Caco-2 (cell line): ENCODE measurements around the gene FUNDC2. TPM values are rescaled to one million over a fixed set of nuclear protein-coding genes. Genes with fewer than 3 reads are reported as not detected.
A peak's percentile ranks its signal among the peaks of the same experiment; 100 is the strongest.

Experiments used
- BruUV-seq: library from RNA; stranded (reverse); fragments of 400-500 nt; replicated peaks from 2 replicates; lab custom pipeline; 2021; lab: Mats Ljungman, UMichigan
- CTCF ChIA-PET: fragments of 300-600 bp; sonication (Branson Sonifier 250); formaldehyde crosslinking; loops from one replicate; lab custom pipeline; 2022; ENCODE audit warnings: antibody characterized with exemption; lab: Charles Lee
- POLR2A ChIA-PET: fragments of 300-600 bp; sonication (Branson Sonifier 250); formaldehyde crosslinking; loops from one replicate; lab custom pipeline; 2022; ENCODE audit warnings: antibody characterized with exemption; lab: Charles Lee
- DNase-seq, 2 experiments: peaks; one replicate each; pipeline versions ENCODE4 v3.0.0 to v3.0.0-alpha.2; 2020 to 2022
- H3K27me3 ChIP-seq: replicated peaks from 2 replicates; pipeline ENCODE4 v1.6.0; 2011; ENCODE audit warnings: low read length; ENCODE audit not compliant: control insufficient read depth, insufficient read depth
- H3K36me3 ChIP-seq: 2 replicates; pipeline ENCODE4 v1.5.1; 2011; ENCODE audit warnings: low read length; ENCODE audit not compliant: control insufficient read depth, insufficient read depth
- H3K4me1 ChIP-seq: fragments of 250-450 bp; sonication (Bioruptor Pico); 2 replicates; pipeline ENCODE4 v1.5.1; 2020; ENCODE audit warnings: mild to moderate bottlenecking
- H3K4me3 ChIP-seq: 2 replicates; pipeline ENCODE4 v1.5.1; 2011; ENCODE audit warnings: low read depth, mild to moderate bottlenecking, control low read depth, low read length
- H3K9me3 ChIP-seq: fragments of 250-450 bp; sonication (Bioruptor Pico); 2 replicates; pipeline ENCODE4 v1.5.1; 2020; ENCODE audit warnings: mild to moderate bottlenecking, moderate library complexity
- H3K27ac Mint-ChIP-seq: one replicate; pipeline ENCODE4 v1.8.0; 2022; ENCODE audit warnings: mixed read lengths; ENCODE audit not compliant: unreplicated experiment
- H3K27me3 Mint-ChIP-seq: one replicate; pipeline ENCODE4 v1.8.0; 2022; ENCODE audit warnings: mixed read lengths; ENCODE audit not compliant: insufficient read depth, unreplicated experiment
- H3K36me3 Mint-ChIP-seq: one replicate; pipeline ENCODE4 v1.8.0; 2022; ENCODE audit warnings: mild to moderate bottlenecking, mixed read lengths; ENCODE audit not compliant: insufficient read depth, unreplicated experiment
- H3K4me1 Mint-ChIP-seq: one replicate; pipeline ENCODE4 v1.8.0; 2022; ENCODE audit warnings: low read depth, mixed read lengths; ENCODE audit not compliant: unreplicated experiment
- H3K4me3 Mint-ChIP-seq: one replicate; pipeline ENCODE4 v1.8.0; 2022; ENCODE audit warnings: mild to moderate bottlenecking, moderate library complexity, mixed read lengths; ENCODE audit not compliant: unreplicated experiment
- H3K9me3 Mint-ChIP-seq: one replicate; pipeline ENCODE4 v1.8.0; 2022; ENCODE audit warnings: mixed read lengths; ENCODE audit not compliant: unreplicated experiment
- CTCF ChIP-seq, 2 experiments: fragments of 200-600 bp in 1 of 2; IDR thresholded peaks; 1 replicate in 1 of 2; 2 replicates in 1 of 2; pipeline versions ENCODE4 v1.5.1 to v1.8.0; 2011 to 2022; ENCODE audit warnings: antibody characterized with exemption in 1 of 2, control low read depth in 1 of 2, inconsistent platforms in 1 of 2, low read depth in 1 of 2, low read length in 1 of 2, mild to moderate bottlenecking in 1 of 2, moderate library complexity in 1 of 2; ENCODE audit not compliant: insufficient read depth in 1 of 2, severe bottlenecking in 1 of 2, unreplicated experiment in 1 of 2
- intact Hi-C: fragments of 100-400 bp; cut with micrococcal nuclease; formaldehyde crosslinking; loops from one replicate; pipeline ENCODE4 v1.10.0; 2022; ENCODE audit not compliant: unreplicated experiment
- total RNA-seq: library from RNA; stranded (reverse); gene quantifications from 2 replicates; pipeline ENCODE4 v1.2.3, GENCODE V29; 2022

The FUNDC2 gene
- total RNA-seq, 1 experiment from 2014 or later, result 47.3 TPM

GRCh38 chrX:155094468-155095061 lies 67.9 kb downstream of the FUNDC2 start:
- ChIA-PET CTCF (no interaction called here), POLR2A (no interaction called here)
- H3K9me3 Mint-ChIP-seq, result no peaks in the 10 kb centered on the region
- no TSS peak for BruUV-seq
- Histone ChIP-seq H3K36me3 (no peaks in the 10 kb centered on the region), H3K9me3 (no peaks in the 10 kb centered on the region), H3K4me3 (no peak overlapping the region), H3K4me1 (no peaks in the 10 kb centered on the region), H3K27me3 (no peaks in the 10 kb centered on the region)
- no peaks in the 10 kb centered on the region for H3K4me1 Mint-ChIP-seq
- H3K27me3 Mint-ChIP-seq, result no peaks in the 10 kb centered on the region
- no peak overlapping the region for H3K27ac Mint-ChIP-seq
- no peak overlapping the region for H3K4me3 Mint-ChIP-seq
- H3K36me3 Mint-ChIP-seq, result peaks cover 6% of the 10 kb centered on the region
- intact Hi-C loops, result loop anchor here (1.0 kb wide), 1 partner anchor 726 kb away; no protein-coding TSS in a partner anchor
- DNase-seq, result peak in 1 of 2 experiments; percentile 30
- TF ChIP-seq CTCF (IDR thresholded peaks at IDR 0.05; ENCODE audit: insufficient read depth in 1 of 2, low read depth in 1 of 2, low read length in 1 of 2, severe bottlenecking in 1 of 2, unreplicated experiment in 1 of 2), result peak; percentile 33 to 38

DNA sequence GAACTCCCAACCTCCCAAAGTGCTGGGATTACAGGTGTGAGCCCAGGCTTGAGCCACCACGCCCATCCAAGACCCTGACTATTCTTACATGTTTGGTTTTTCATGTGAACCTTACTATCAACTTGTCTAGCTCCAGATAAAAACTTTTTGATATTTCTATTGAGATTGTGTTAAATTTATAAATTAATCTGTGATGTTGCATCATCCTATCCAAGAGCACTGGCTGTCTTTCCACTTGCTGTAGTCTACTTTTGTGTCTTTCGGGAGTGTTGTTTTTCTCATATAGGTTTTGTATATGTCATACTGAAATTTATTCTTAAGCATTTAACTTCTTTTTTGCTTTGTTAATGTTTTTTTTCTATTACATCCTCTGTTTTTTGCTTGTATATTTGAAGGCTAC lies 79.3 kb downstream of the FUNDC2 start:
- no peak overlapping the region for H3K27ac Mint-ChIP-seq
- no peaks in the 10 kb centered on the region for H3K27me3 Mint-ChIP-seq
- H3K36me3 Mint-ChIP-seq, result no peaks in the 10 kb centered on the region
- intact Hi-C loops, result no loop called here
- H3K4me1 Mint-ChIP-seq, result no peaks in the 10 kb centered on the region
- Histone ChIP-seq H3K9me3 (no peaks in the 10 kb centered on the region), H3K27me3 (no peaks in the 10 kb centered on the region), H3K36me3 (no peaks in the 10 kb centered on the region), H3K4me1 (no peaks in the 10 kb centered on the region), H3K4me3 (no peak overlapping the region)
- no peak for TF ChIP-seq CTCF (IDR thresholded peaks at IDR 0.05; ENCODE audit: insufficient read depth in 1 of 2, low read depth in 1 of 2, low read length in 1 of 2, severe bottlenecking in 1 of 2, unreplicated experiment in 1 of 2)
- ChIA-PET CTCF (no interaction called here), POLR2A (no interaction called here)
- DNase-seq, result no peak
- no peak overlapping the region for H3K4me3 Mint-ChIP-seq
- BruUV-seq, result no TSS peak
- no peaks in the 10 kb centered on the region for H3K9me3 Mint-ChIP-seq

GRCh38 chrX:155108427-155108826 lies 81.8 kb downstream of the FUNDC2 start:
- intact Hi-C loops, result no loop called here
- no peak for DNase-seq
- Mint-ChIP-seq H3K27ac (no peak overlapping the region), H3K27me3 (no peaks in the 10 kb centered on the region), H3K4me1 (no peaks in the 10 kb centered on the region), H3K4me3 (no peak overlapping the region), H3K9me3 (no peaks in the 10 kb centered on the region), H3K36me3 (peaks cover 4% of the 10 kb centered on the region)
- H3K36me3 ChIP-seq, result no peaks in the 10 kb centered on the region
- H3K27me3 ChIP-seq, result no peaks in the 10 kb centered on the region
- ChIA-PET POLR2A (no interaction called here), CTCF (no interaction called here)
- no TSS peak for BruUV-seq
- H3K4me3 ChIP-seq, result no peak overlapping the region
- no peaks in the 10 kb centered on the region for H3K9me3 ChIP-seq
- no peak for TF ChIP-seq CTCF (IDR thresholded peaks at IDR 0.05; ENCODE audit: insufficient read depth in 1 of 2, low read depth in 1 of 2, low read length in 1 of 2, severe bottlenecking in 1 of 2, unreplicated experiment in 1 of 2)
- H3K4me1 ChIP-seq, result no peaks in the 10 kb centered on the region

Other genes with a start within 250 kb of the FUNDC2 start
- gene MPP1, start 221.4 kb upstream of the FUNDC2 start, total RNA-seq, result 26.6 and 27.0 TPM in 2 replicates
- not detected in 2 replicates for gene SMIM9, start 192.2 kb upstream of the FUNDC2 start, total RNA-seq
- 20.0 and 27.2 TPM in 2 replicates for gene F8A1, start 140.5 kb upstream of the FUNDC2 start, total RNA-seq
- gene F8, start 4.1 kb upstream of the FUNDC2 start, total RNA-seq, result 0.20 and 0.32 TPM in 2 replicates
- gene CMC4, start 44.3 kb downstream of the FUNDC2 start, total RNA-seq, result 1.7 and 1.8 TPM in 2 replicates
- gene MTCP1, start 44.3 kb downstream of the FUNDC2 start, total RNA-seq, result 11.3 and 11.7 TPM in 2 replicates
- gene BRCC3, start 44.7 kb downstream of the FUNDC2 start, total RNA-seq, result 30.4 and 32.3 TPM in 2 replicates
- 54.8 and 56.8 TPM in 2 replicates for gene VBP1, start 189.6 kb downstream of the FUNDC2 start, total RNA-seq
- gene RAB39B, start 237.6 kb downstream of the FUNDC2 start, total RNA-seq, result 0.18 and 0.23 TPM in 2 replicates